ENCODE measurements around the gene CLCA1.

GRCh38 chr1:86521522-86521891 lies 52.8 kb downstream of the CLCA1 start:
- TF ChIP-seq, protein P1, sequence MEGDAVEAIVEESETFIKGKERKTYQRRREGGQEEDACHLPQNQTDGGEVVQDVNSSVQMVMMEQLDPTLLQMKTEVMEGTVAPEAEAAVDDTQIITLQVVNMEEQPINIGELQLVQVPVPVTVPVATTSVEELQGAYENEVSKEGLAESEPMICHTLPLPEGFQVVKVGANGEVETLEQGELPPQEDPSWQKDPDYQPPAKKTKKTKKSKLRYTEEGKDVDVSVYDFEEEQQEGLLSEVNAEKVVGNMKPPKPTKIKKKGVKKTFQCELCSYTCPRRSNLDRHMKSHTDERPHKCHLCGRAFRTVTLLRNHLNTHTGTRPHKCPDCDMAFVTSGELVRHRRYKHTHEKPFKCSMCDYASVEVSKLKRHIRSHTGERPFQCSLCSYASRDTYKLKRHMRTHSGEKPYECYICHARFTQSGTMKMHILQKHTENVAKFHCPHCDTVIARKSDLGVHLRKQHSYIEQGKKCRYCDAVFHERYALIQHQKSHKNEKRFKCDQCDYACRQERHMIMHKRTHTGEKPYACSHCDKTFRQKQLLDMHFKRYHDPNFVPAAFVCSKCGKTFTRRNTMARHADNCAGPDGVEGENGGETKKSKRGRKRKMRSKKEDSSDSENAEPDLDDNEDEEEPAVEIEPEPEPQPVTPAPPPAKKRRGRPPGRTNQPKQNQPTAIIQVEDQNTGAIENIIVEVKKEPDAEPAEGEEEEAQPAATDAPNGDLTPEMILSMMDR (conservative IDR thresholded peaks at IDR 0.05; ENCODE audit: low read depth, low read length) = no peak
- TF ChIP-seq EZH2 (IDR thresholded peaks at IDR 0.05; ENCODE audit: borderline replicate concordance, low read depth, low read length, poor library complexity, severe bottlenecking) = no peak
